NCI-H2227 (cell line): ENCODE results near the gene MRFAP1L1.
"Not testable (repeated sequence)": the region's sequence is repeated elsewhere in the genome, so short reads cannot be mapped to it uniquely, and the experiment has no call there.

Experiments
- DNase-seq: peaks from one replicate; lab custom pipeline; 2025; ENCODE audit not compliant: unreplicated experiment; lab: John Stamatoyannopoulos, UW

The MRFAP1L1 gene

GRCh38 chr4:6709230-6710114 lies at the start of gene MRFAP1L1:
MRFAP1L1 (minus strand) TSS chr4:6709865; CDS start chr4:6709629, 236 bp downstream.
- DNase-seq = peak; percentile 96

GRCh38 chr4:6758728-6759127 lies 49.1 kb upstream of the MRFAP1L1 start:
- DNase-seq = no peak

- not testable (repeated sequence) for DNase-seq
These were observed 46.7 kb upstream of the MRFAP1L1 start for GRCh38 chr4:6756345-6756744.

GRCh38 chr4:6755088-6755753 lies 45.6 kb upstream of the MRFAP1L1 start:
- no peak for DNase-seq

- DNase-seq = no peak
These were observed 44.9 kb upstream of the MRFAP1L1 start for GRCh38 chr4:6754481-6755087.

GRCh38 chr4:6753891-6754290 lies 44.2 kb upstream of the MRFAP1L1 start:
- no peak for DNase-seq

GRCh38 chr4:6753103-6753560 lies 43.5 kb upstream of the MRFAP1L1 start:
- no peak for DNase-seq

- DNase-seq = no peak
These were observed 42.8 kb upstream of the MRFAP1L1 start for GRCh38 chr4:6752486-6752829.

GRCh38 chr4:6751611-6752485 lies 42.2 kb upstream of the MRFAP1L1 start:
- no peak for DNase-seq

- no peak for DNase-seq
These were observed 40.9 kb upstream of the MRFAP1L1 start for GRCh38 chr4:6750286-6751221.

GRCh38 chr4:6749340-6750171 lies 39.9 kb upstream of the MRFAP1L1 start:
- no peak for DNase-seq

- no peak for DNase-seq
These were observed 38.6 kb upstream of the MRFAP1L1 start for GRCh38 chr4:6748286-6748685.

- DNase-seq = no peak
These were observed 37.8 kb upstream of the MRFAP1L1 start for GRCh38 chr4:6747294-6748051.

- DNase-seq = no peak
These were observed 37.1 kb upstream of the MRFAP1L1 start for GRCh38 chr4:6746721-6747293.

- DNase-seq = no peak
These were observed 33.3 kb upstream of the MRFAP1L1 start for GRCh38 chr4:6742989-6743388.

- DNase-seq = no peak
These were observed 32.8 kb upstream of the MRFAP1L1 start for GRCh38 chr4:6742507-6742906.

GRCh38 chr4:6740347-6740746 lies 30.7 kb upstream of the MRFAP1L1 start:
- DNase-seq = no peak

- no peak for DNase-seq
These were observed 30.3 kb upstream of the MRFAP1L1 start for GRCh38 chr4:6739920-6740319.
